Lower leg skin (tissue), 4 donors: ENCODE measurements around the gene FAM107B. TPM values are rescaled to one million over a fixed set of nuclear protein-coding genes. Genes with fewer than 3 reads are reported as not detected.

Source experiments
- DNase-seq, 2 donors: peaks; one replicate each; pipeline ENCODE4 v3.0.0-alpha.2; 2019; ENCODE audit warnings: low spot score in 2 of 2
- H3K4me3 ChIP-seq: fragments of 200-600 bp; sonication (generic); 2 replicates; pipeline ENCODE4 v1.5.1; 2017; ENCODE audit warnings: mild to moderate bottlenecking, low read depth; ENCODE audit not compliant: poor library complexity, severe bottlenecking
- CTCF ChIP-seq, 3 donors: fragments of 450-650 bp; IDR thresholded peaks; one replicate each; pipeline ENCODE4 v1.5.1; 2016; ENCODE audit warnings: antibody characterized with exemption in 3 of 3, mild to moderate bottlenecking in 3 of 3, moderate library complexity in 2 of 3
- POLR2A ChIP-seq, 2 donors: fragments of 450-650 bp; IDR thresholded peaks; one replicate each; pipeline ENCODE4 v1.6.1; 2016 to 2017; ENCODE audit warnings: antibody characterized with exemption in 2 of 2, mild to moderate bottlenecking in 1 of 2, moderate library complexity in 1 of 2
- WGBS, 2 donors: methylation state at CpG; one replicate each; pipeline ENCODE4 v1.1.5; 2018; 5-methylcytosine and 5-hydroxymethylcytosine counted together
- intact Hi-C: fragments of 100-400 bp; cut with DNase I; formaldehyde crosslinking; loops from one replicate; pipeline ENCODE4 v1.15.0; 2023; ENCODE audit warnings: low total_unique reads
- total RNA-seq, 4 donors: library from RNA; depleted of rRNA; stranded (reverse); fragments of >200 nt; gene quantifications; one replicate each; pipeline ENCODE4 v1.1.0, GENCODE V29; 2016

Gene FAM107B
- total RNA-seq, 4 donors from 2014 or later, result 28.3 to 52.7 (median 31.0) TPM

DNA sequence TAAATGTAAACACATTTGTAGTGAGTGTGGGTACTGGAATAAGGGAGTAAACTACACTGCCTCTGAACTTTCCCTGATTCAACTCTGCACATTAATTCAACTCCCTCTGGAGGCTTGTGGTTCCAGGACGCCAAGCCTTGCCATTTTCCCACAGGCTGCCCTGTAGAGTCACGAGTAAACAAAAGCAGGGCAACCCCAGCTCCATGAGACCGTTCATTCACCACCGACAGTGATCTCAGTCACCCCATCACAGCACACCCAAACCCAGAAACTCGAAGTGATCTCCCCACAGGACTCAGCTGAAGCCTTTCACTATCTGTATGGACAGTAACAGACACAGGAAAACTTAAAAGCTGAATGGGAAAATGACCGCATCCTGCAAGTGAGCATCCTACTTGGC is 225.2 kb downstream of the FAM107B start:
- H3K4me3 ChIP-seq, result no peak overlapping the region
- intact Hi-C loops, result loop anchor here (10.0 kb wide), 1 partner anchor 285 kb away; the partner anchor contains the start of genes CDNF, HSPA14 and MSANTD7

DNA sequence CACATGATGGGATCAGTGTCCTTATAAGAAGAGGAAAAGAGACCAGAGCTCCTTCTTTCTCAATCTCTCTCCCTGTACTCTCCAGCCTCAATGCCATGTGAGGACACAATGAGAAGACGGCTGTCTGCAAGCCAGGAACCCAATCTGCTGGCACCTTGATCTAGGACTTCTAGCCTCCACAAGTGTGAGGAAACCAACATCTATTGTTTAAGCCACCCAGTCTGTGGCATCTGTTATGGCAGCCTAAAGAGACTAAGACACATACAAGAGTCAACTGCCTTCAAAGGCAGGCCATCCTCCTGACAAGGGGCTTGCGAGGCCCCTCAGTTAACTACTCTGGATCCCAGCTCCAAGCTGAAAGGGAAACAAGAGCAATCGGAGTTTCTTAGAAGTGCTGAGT is 225.7 kb downstream of the FAM107B start:
- TF ChIP-seq POLR2A (IDR thresholded peaks at IDR 0.05), result no peak
- no peak for TF ChIP-seq CTCF (IDR thresholded peaks at IDR 0.05)
- 91 to 94% methylated on average over 3 of the region's 3 CpGs for WGBS, 2 donors
- no peak for DNase-seq
- no peak overlapping the region for H3K4me3 ChIP-seq
- intact Hi-C loops, result loop anchor here (10.0 kb wide), 1 partner anchor 286 kb away; the partner anchor contains the start of genes CDNF, HSPA14 and MSANTD7

More for the DNA sequence above, 225.2 kb downstream of the FAM107B start:
- 80 to 81% methylated on average over 6 of the region's 6 CpGs for WGBS, 2 donors
- DNase-seq, result peak in 1 of 2 donors; percentile 11
- no peak for TF ChIP-seq POLR2A (IDR thresholded peaks at IDR 0.05)
- no peak for TF ChIP-seq CTCF (IDR thresholded peaks at IDR 0.05)

GRCh38 chr10:14548474-14548873 is 226.2 kb downstream of the FAM107B start:
- TF ChIP-seq POLR2A (IDR thresholded peaks at IDR 0.05) (no peak), CTCF (IDR thresholded peaks at IDR 0.05) (no peak)
- 87 to 94% methylated on average over 10 to 11 of the region's 11 CpGs for WGBS, 2 donors
- H3K4me3 ChIP-seq, result no peak overlapping the region
- intact Hi-C loops, result loop anchor here (10.0 kb wide), 1 partner anchor 286 kb away; the partner anchor contains the start of genes CDNF, HSPA14 and MSANTD7
- DNase-seq, result peak in 1 of 2 donors; percentile 9

DNA sequence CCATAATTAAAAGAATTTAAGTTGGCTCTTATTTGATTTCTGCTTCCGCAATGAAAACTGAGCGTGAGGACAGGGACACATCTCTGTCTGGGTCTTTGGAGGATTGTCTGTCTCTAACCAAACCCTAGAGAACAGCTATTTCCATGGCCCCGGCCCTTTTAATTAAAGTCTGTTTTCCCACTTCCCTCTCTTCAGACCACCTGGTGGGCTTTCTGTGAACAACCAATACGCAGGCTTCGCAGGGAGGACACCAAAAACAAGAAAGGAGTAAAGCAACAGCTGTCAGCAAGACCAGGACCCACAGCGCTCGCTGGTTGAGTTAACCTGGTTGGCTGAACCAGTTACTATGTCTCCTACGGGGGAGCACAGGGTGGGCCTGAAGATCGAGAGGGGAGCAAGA is 226.9 kb downstream of the FAM107B start:
- TF ChIP-seq POLR2A (IDR thresholded peaks at IDR 0.05) (no peak), CTCF (IDR thresholded peaks at IDR 0.05) (no peak)
- H3K4me3 ChIP-seq, result no peak overlapping the region
- intact Hi-C loops, result loop anchor here (10.0 kb wide), 1 partner anchor 287 kb away; the partner anchor contains the start of genes CDNF, HSPA14 and MSANTD7
- 94 to 95% methylated on average over 9 of the region's 9 CpGs for WGBS, 2 donors
- no peak for DNase-seq

GRCh38 chr10:14545827-14546226 is 228.9 kb downstream of the FAM107B start:
- no peak overlapping the region for H3K4me3 ChIP-seq
- DNase-seq, result no peak
- TF ChIP-seq POLR2A (IDR thresholded peaks at IDR 0.05) (no peak), CTCF (IDR thresholded peaks at IDR 0.05) (no peak)
- 43 to 60% methylated on average over 4 of the region's 4 CpGs for WGBS, 2 donors
- intact Hi-C loops, result loop anchor here (10.0 kb wide), 1 partner anchor 289 kb away; the partner anchor contains the start of genes CDNF, HSPA14 and MSANTD7

DNA sequence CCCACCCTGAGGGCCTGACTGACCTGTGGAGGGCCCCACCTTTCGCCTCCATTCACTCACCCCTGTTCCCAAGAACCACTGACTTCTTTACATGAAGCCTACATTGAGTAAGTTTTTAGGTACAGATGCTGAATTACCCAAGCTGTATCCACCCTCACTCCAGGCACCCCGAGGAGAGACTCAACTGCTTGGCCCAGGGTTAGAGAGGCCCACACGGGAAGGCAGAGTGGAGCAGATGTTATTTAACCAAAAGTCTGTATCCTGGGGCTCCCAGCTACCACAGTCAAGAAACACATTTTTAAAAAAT is 230.8 kb downstream of the FAM107B start:
- TF ChIP-seq CTCF (IDR thresholded peaks at IDR 0.05) (no peak), POLR2A (IDR thresholded peaks at IDR 0.05) (no peak)
- DNase-seq, result no peak
- 87 to 92% methylated on average over 3 of the region's 3 CpGs for WGBS, 2 donors
- H3K4me3 ChIP-seq, result no peak overlapping the region
- intact Hi-C loops, result loop anchor here (10.0 kb wide), 1 partner anchor 291 kb away; the partner anchor contains the start of genes CDNF, HSPA14 and MSANTD7
